ENCODE measurements around the gene TYRO3. TPM values are rescaled to one million over a fixed set of nuclear protein-coding genes. Genes with fewer than 3 reads are reported as not detected.

The TYRO3 gene
- total and polyA plus RNA-seq, 2 of the 13 experiments (the other 11 are each of a cell fraction or from before 2014, with no cell fraction given) = 24.0 to 43.6 TPM

DNA sequence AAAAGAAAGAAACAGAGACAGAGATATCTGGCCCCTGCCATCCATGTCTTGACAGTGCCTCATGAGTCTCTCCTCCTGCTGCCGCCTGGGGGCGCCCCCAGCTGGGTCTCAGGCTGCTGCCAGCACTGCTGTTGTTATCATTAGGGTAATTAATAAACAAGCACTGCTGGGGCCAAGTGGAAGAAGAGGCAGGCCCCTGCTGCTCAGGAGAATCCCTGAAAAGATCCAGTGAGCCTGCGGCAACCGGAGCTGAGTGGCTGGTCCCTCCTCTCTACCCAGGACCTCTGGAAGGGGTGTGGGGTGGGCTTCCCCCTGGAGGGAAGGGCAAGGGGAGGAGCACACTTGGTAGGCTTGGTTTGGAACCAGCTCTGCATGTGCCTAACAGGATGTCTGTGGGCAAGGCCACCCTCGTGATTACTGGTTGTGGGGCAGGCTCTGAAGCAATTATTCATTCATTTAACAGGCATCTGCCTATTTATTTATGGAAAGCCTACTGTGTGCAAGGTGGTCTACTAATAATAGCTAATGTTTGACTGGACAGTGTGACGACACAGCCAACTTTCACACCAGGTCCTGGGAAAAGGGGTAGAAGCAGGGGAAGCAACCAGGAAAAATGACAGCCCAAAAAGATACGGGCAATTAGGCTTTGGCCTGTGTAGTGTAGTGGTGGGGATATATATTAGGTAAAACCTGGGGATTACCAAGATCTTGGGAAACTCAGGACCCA, 1.2 kb upstream of the TYRO3 start (continued):
- peak; percentile 36; the same call in 1 of the 2 replicates for TF ChIP-seq TARDBP (CRISPR knock-in tag; IDR thresholded peaks at IDR 0.05)
- TF ChIP-seq MAZ (IDR thresholded peaks at IDR 0.05; ENCODE audit: borderline replicate concordance, low read depth, low read length) = no peak
- TF ChIP-seq MAZ (CRISPR knock-in tag; IDR thresholded peaks at IDR 0.05; ENCODE audit: low read depth) = peak; percentile 20; the same call in 1 of the 2 replicates
- no peak; the same call in 1 of the 2 replicates for TF ChIP-seq FOXP1 (IDR thresholded peaks at IDR 0.05)
- peak; percentile 80 for TF ChIP-seq FOXP1 (CRISPR knock-in tag; IDR thresholded peaks at IDR 0.05)
- no peak for TF ChIP-seq MEIS2 (CRISPR knock-in tag; IDR thresholded peaks at IDR 0.05)
- 0 out of 2 replicates have a peak, but pooled peaks have one; percentile 28 for TF ChIP-seq FOXA3 (CRISPR knock-in tag; IDR thresholded peaks at IDR 0.05)
- TF ChIP-seq ZBTB7B (CRISPR knock-in tag; IDR thresholded peaks at IDR 0.05) = 0 out of 2 replicates have a peak, but pooled peaks have one; percentile 42
- TF ChIP-seq IRF2 (CRISPR knock-in tag; IDR thresholded peaks at IDR 0.05) = 0 out of 2 replicates have a peak, but pooled peaks have one; percentile 41
- TF ChIP-seq ZNF768 (CRISPR knock-in tag; IDR thresholded peaks at IDR 0.05) = no peak
- 0 out of 2 replicates have a peak, but pooled peaks have one; percentile 11 for TF ChIP-seq ZNF547 (CRISPR knock-in tag; IDR thresholded peaks at IDR 0.05)
- 0 out of 2 replicates have a peak, but pooled peaks have one; percentile 39 for TF ChIP-seq ARID2 (CRISPR knock-in tag; IDR thresholded peaks at IDR 0.05; ENCODE audit: borderline replicate concordance)
- no peak for TF ChIP-seq WIZ (CRISPR knock-in tag; IDR thresholded peaks at IDR 0.05)
- TF ChIP-seq, protein P1, sequence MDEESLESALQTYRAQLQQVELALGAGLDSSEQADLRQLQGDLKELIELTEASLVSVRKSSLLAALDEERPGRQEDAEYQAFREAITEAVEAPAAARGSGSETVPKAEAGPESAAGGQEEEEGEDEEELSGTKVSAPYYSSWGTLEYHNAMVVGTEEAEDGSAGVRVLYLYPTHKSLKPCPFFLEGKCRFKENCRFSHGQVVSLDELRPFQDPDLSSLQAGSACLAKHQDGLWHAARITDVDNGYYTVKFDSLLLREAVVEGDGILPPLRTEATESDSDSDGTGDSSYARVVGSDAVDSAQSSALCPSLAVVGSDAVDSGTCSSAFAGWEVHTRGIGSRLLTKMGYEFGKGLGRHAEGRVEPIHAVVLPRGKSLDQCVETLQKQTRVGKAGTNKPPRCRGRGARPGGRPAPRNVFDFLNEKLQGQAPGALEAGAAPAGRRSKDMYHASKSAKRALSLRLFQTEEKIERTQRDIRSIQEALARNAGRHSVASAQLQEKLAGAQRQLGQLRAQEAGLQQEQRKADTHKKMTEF (CRISPR knock-in tag; IDR thresholded peaks at IDR 0.05) = peak; percentile 29; the same call in 1 of the 2 replicates
- peak; percentile 43; the same call in 1 of the 2 replicates for TF ChIP-seq NCOA2 (CRISPR knock-in tag; IDR thresholded peaks at IDR 0.05)
- TF ChIP-seq HNF4G (IDR thresholded peaks at IDR 0.05; ENCODE audit: borderline replicate concordance, low read depth, low read length) = no peak
- TF ChIP-seq HNF4G (CRISPR knock-in tag; IDR thresholded peaks at IDR 0.05; ENCODE audit: borderline replicate concordance, low read depth) = no peak
- TF ChIP-seq KDM3A (CRISPR knock-in tag; IDR thresholded peaks at IDR 0.05; ENCODE audit: low read depth) = 0 out of 2 replicates have a peak, but pooled peaks have one; percentile 27
- TF ChIP-seq CREM (IDR thresholded peaks at IDR 0.05) = 0 out of 2 replicates have a peak, but pooled peaks have one; percentile 17
- no peak for TF ChIP-seq CREM (CRISPR knock-in tag; IDR thresholded peaks at IDR 0.05)
- TF ChIP-seq, protein P2, sequence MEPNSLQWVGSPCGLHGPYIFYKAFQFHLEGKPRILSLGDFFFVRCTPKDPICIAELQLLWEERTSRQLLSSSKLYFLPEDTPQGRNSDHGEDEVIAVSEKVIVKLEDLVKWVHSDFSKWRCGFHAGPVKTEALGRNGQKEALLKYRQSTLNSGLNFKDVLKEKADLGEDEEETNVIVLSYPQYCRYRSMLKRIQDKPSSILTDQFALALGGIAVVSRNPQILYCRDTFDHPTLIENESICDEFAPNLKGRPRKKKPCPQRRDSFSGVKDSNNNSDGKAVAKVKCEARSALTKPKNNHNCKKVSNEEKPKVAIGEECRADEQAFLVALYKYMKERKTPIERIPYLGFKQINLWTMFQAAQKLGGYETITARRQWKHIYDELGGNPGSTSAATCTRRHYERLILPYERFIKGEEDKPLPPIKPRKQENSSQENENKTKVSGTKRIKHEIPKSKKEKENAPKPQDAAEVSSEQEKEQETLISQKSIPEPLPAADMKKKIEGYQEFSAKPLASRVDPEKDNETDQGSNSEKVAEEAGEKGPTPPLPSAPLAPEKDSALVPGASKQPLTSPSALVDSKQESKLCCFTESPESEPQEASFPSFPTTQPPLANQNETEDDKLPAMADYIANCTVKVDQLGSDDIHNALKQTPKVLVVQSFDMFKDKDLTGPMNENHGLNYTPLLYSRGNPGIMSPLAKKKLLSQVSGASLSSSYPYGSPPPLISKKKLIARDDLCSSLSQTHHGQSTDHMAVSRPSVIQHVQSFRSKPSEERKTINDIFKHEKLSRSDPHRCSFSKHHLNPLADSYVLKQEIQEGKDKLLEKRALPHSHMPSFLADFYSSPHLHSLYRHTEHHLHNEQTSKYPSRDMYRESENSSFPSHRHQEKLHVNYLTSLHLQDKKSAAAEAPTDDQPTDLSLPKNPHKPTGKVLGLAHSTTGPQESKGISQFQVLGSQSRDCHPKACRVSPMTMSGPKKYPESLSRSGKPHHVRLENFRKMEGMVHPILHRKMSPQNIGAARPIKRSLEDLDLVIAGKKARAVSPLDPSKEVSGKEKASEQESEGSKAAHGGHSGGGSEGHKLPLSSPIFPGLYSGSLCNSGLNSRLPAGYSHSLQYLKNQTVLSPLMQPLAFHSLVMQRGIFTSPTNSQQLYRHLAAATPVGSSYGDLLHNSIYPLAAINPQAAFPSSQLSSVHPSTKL (CRISPR knock-in tag; IDR thresholded peaks at IDR 0.05) = peak; percentile 18; the same call in 1 of the 2 replicates
- TF ChIP-seq MIXL1 (CRISPR knock-in tag; IDR thresholded peaks at IDR 0.05) = peak; percentile 73
- TF ChIP-seq ZNF788 (CRISPR knock-in tag; IDR thresholded peaks at IDR 0.05; ENCODE audit: borderline replicate concordance) = 0 out of 2 replicates have a peak, but pooled peaks have one; percentile 28
- TF ChIP-seq, protein P3, sequence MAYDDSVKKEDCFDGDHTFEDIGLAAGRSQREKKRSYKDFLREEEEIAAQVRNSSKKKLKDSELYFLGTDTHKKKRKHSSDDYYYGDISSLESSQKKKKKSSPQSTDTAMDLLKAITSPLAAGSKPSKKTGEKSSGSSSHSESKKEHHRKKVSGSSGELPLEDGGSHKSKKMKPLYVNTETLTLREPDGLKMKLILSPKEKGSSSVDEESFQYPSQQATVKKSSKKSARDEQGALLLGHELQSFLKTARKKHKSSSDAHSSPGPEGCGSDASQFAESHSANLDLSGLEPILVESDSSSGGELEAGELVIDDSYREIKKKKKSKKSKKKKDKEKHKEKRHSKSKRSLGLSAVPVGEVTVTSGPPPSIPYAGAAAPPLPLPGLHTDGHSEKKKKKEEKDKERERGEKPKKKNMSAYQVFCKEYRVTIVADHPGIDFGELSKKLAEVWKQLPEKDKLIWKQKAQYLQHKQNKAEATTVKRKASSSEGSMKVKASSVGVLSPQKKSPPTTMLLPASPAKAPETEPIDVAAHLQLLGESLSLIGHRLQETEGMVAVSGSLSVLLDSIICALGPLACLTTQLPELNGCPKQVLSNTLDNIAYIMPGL (CRISPR knock-in tag; IDR thresholded peaks at IDR 0.05; ENCODE audit: borderline replicate concordance in 1 of 2, low read depth in 1 of 2) = peak in 1 of 2 experiments; percentile 47; a peak in 1 of 4 replicates
- TF ChIP-seq ZNF460 (CRISPR knock-in tag; IDR thresholded peaks at IDR 0.05; ENCODE audit: borderline replicate concordance) = no peak

Data from HepG2 (cell line).